Sigmoid colon (tissue), 7 donors: ENCODE measurements around the gene BIRC2. TPM values are rescaled to one million over a fixed set of nuclear protein-coding genes. Genes with fewer than 3 reads are reported as not detected.

Experiments used
- DNase-seq: peaks from one replicate; pipeline ENCODE4 v3.0.0-alpha.2; 2019
- H3K27ac ChIP-seq, 4 donors: fragments of 200-600 bp; sonication (generic); one replicate each; pipeline ENCODE4 v1.5.1; 2016 to 2019; ENCODE audit warnings: mild to moderate bottlenecking in 1 of 4
- H3K27me3 ChIP-seq, 3 donors: fragments of 200-600 bp; sonication (generic); one replicate each; pipeline ENCODE4 v1.5.1; 2019; ENCODE audit warnings: mild to moderate bottlenecking in 1 of 3
- H3K36me3 ChIP-seq, 4 donors: fragments of 200-600 bp; sonication (generic); one replicate each; pipeline ENCODE4 v1.5.1; 2016 to 2019
- H3K4me1 ChIP-seq, 4 donors: fragments of 200-600 bp; sonication (generic); one replicate each; pipeline ENCODE4 v1.5.1; 2017 to 2019
- H3K4me3 ChIP-seq, 4 donors: fragments of 200-600 bp; sonication (generic); one replicate each; pipeline ENCODE4 v1.5.1; 2017 to 2019; ENCODE audit warnings: mild to moderate bottlenecking in 2 of 4, moderate library complexity in 1 of 4
- H3K9me3 ChIP-seq, 4 donors: fragments of 200-600 bp in 3 of 4; sonication (generic) in 3 of 4; one replicate each; pipeline versions ENCODE4 v1.5.1 to v1.6.1; 2013 to 2019
- CTCF ChIP-seq, 4 experiments: fragments of 450-650 bp in 3 of 4; fragments of 200-600 bp in 1 of 4; IDR thresholded peaks; one replicate each; pipeline ENCODE4 v1.5.1; 2016 to 2019; ENCODE audit warnings: antibody characterized with exemption in 4 of 4, mild to moderate bottlenecking in 3 of 4, moderate library complexity in 2 of 4
- EP300 ChIP-seq, 4 donors: sonication (generic); formaldehyde crosslinking; IDR thresholded peaks; one replicate each; pipeline ENCODE4 v1.6.1; 2017; ENCODE audit warnings: antibody characterized with exemption in 4 of 4
- POLR2A ChIP-seq, 2 donors: fragments of 450-650 bp; IDR thresholded peaks; one replicate each; pipeline ENCODE4 v1.6.1; 2016; ENCODE audit warnings: antibody characterized with exemption in 2 of 2, mild to moderate bottlenecking in 2 of 2, moderate library complexity in 2 of 2
- POLR2AphosphoS5 ChIP-seq, 4 donors: sonication (generic); formaldehyde crosslinking; IDR thresholded peaks; one replicate each; pipeline ENCODE4 v1.6.1; 2017; ENCODE audit warnings: antibody characterized with exemption in 4 of 4
- WGBS, 2 donors: extraction: QIAGEN DNeasy Blood & Tissue Kit; methylation state at CpG; one replicate each; pipeline ENCODE4 v1.1.7; 2013; 5-methylcytosine and 5-hydroxymethylcytosine counted together
- intact Hi-C: fragments of 100-400 bp; cut with DNase I; formaldehyde crosslinking; loops from one replicate; pipeline ENCODE4 v1.15.1; 2023
- polyA plus RNA-seq, 3 donors: library from polyadenylated mRNA; stranded (reverse); fragments of 200-250 nt; gene quantifications; one replicate each; pipeline ENCODE4 v1.2.3, GENCODE V29; 2013
- total RNA-seq, 4 donors: library from RNA; depleted of rRNA; stranded (reverse); fragments of >200 nt; gene quantifications; one replicate each; pipeline ENCODE4 v1.1.0, GENCODE V29; 2016
- donor health status: healthy with polysubstance abuse.
- donor health status: Bipolar disorder and iron deficiency.
- donor health status: healthy.

The BIRC2 gene
- total and polyA plus RNA-seq, 7 donors = 24.7 to 56.0 (median 41.4) TPM

GRCh38 chr11:102306048-102306597 is 40.9 kb upstream of the BIRC2 start:
- H3K4me3 ChIP-seq = no peak overlapping the region
- intact Hi-C loops = no loop called here
- TF ChIP-seq CTCF (IDR thresholded peaks at IDR 0.05) (no peak), EP300 (IDR thresholded peaks at IDR 0.05) (no peak), POLR2A (IDR thresholded peaks at IDR 0.05) (no peak), POLR2AphosphoS5 (IDR thresholded peaks at IDR 0.05) (no peak)
- no peak for DNase-seq
- no peaks in the 10 kb centered on the region for H3K4me1 ChIP-seq
- H3K27me3 ChIP-seq = no peaks in the 10 kb centered on the region
- WGBS, 2 donors = 24 to 71% methylated on average over 5 of the region's 5 CpGs
- peaks cover 0 to 13% (median 0%) of the 10 kb centered on the region in 4 donors for H3K9me3 ChIP-seq
- H3K36me3 ChIP-seq = no peaks in the 10 kb centered on the region
- H3K27ac ChIP-seq = no peak overlapping the region

GRCh38 chr11:102306817-102307726 is 39.9 kb upstream of the BIRC2 start:
- Histone ChIP-seq H3K4me3 (no peak overlapping the region), H3K9me3 (peaks cover 0 to 9% (median 0%) of the 10 kb centered on the region in 4 donors), H3K27ac (no peak overlapping the region), H3K4me1 (peaks cover 0 to 3% (median 0%) of the 10 kb centered on the region in 4 donors), H3K36me3 (no peaks in the 10 kb centered on the region), H3K27me3 (no peaks in the 10 kb centered on the region)
- TF ChIP-seq CTCF (IDR thresholded peaks at IDR 0.05) = no peak
- no peak for TF ChIP-seq POLR2AphosphoS5 (IDR thresholded peaks at IDR 0.05)
- no peak for TF ChIP-seq POLR2A (IDR thresholded peaks at IDR 0.05)
- TF ChIP-seq EP300 (IDR thresholded peaks at IDR 0.05) = no peak
- 19 to 25% methylated on average over 9 of the region's 9 CpGs for WGBS, 2 donors
- intact Hi-C loops = no loop called here
- no peak for DNase-seq

- Histone ChIP-seq H3K27ac (no peak overlapping the region), H3K27me3 (no peaks in the 10 kb centered on the region), H3K9me3 (peaks cover 0 to 3% (median 0%) of the 10 kb centered on the region in 4 donors), H3K36me3 (no peaks in the 10 kb centered on the region), H3K4me1 (peaks cover 0 to 8% (median 2%) of the 10 kb centered on the region in 4 donors), H3K4me3 (no peak overlapping the region)
- TF ChIP-seq POLR2A (IDR thresholded peaks at IDR 0.05) (no peak), POLR2AphosphoS5 (IDR thresholded peaks at IDR 0.05) (no peak), CTCF (IDR thresholded peaks at IDR 0.05) (no peak), EP300 (IDR thresholded peaks at IDR 0.05) (no peak)
- no peak for DNase-seq
- intact Hi-C loops = no loop called here
Observed at GRCh38 chr11:102307727-102308038, 39.3 kb upstream of the BIRC2 start.

GRCh38 chr11:102309621-102310541 is 37.1 kb upstream of the BIRC2 start:
- TF ChIP-seq CTCF (IDR thresholded peaks at IDR 0.05) (no peak), POLR2A (IDR thresholded peaks at IDR 0.05) (no peak), POLR2AphosphoS5 (IDR thresholded peaks at IDR 0.05) (no peak), EP300 (IDR thresholded peaks at IDR 0.05) (no peak)
- WGBS, 2 donors = 94 to 96% methylated on average over 25 of the region's 25 CpGs
- H3K4me1 ChIP-seq = peaks cover 0 to 22% (median 8%) of the 10 kb centered on the region in 4 donors
- H3K36me3 ChIP-seq = no peaks in the 10 kb centered on the region
- intact Hi-C loops = no loop called here
- no peak for DNase-seq
- H3K27me3 ChIP-seq = no peaks in the 10 kb centered on the region
- no peak overlapping the region for H3K27ac ChIP-seq
- no peak overlapping the region for H3K4me3 ChIP-seq
- no peaks in the 10 kb centered on the region for H3K9me3 ChIP-seq
